HG03159 (cell line): ENCODE data around the gene CHCHD5.

Source experiments
- ATAC-seq: cut with Tn5 transposase; IDR thresholded peaks from one replicate; pipeline ENCODE4 v1.9.1; 2021; ENCODE audit warnings: mild to moderate bottlenecking, moderate library complexity; ENCODE audit not compliant: unreplicated experiment

The CHCHD5 gene

GRCh38 chr2:112623913-112624777, 39.7 kb downstream of the CHCHD5 start:
- ATAC-seq, result no peak

- no peak for ATAC-seq
These were observed 41.2 kb downstream of the CHCHD5 start for GRCh38 chr2:112625474-112626114.

- ATAC-seq, result no peak
These were observed 42.2 kb downstream of the CHCHD5 start for GRCh38 chr2:112626604-112627059.

- ATAC-seq, result no peak
These were observed 42.9 kb downstream of the CHCHD5 start for GRCh38 chr2:112627060-112628040.

- ATAC-seq, result no peak
These were observed 44.8 kb downstream of the CHCHD5 start for GRCh38 chr2:112629224-112629623.

- ATAC-seq, result no peak
These were observed 45.4 kb downstream of the CHCHD5 start for GRCh38 chr2:112629823-112630222.

GRCh38 chr2:112630268-112630667, 45.9 kb downstream of the CHCHD5 start:
- ATAC-seq, result no peak

- ATAC-seq, result no peak
These were observed 49.3 kb downstream of the CHCHD5 start for GRCh38 chr2:112633708-112634107.

GRCh38 chr2:112634153-112634873, 49.9 kb downstream of the CHCHD5 start:
- no peak for ATAC-seq

GRCh38 chr2:112634874-112635157, 50.4 kb downstream of the CHCHD5 start:
- ATAC-seq, result no peak

GRCh38 chr2:112636605-112637288, 52.3 kb downstream of the CHCHD5 start:
- ATAC-seq, result peak; percentile 79

- no peak for ATAC-seq
These were observed 52.9 kb downstream of the CHCHD5 start for GRCh38 chr2:112637289-112637660.
